RWPE1 (cell line): Measurements from ENCODE around the gene ADCY1.

Experiments used
- CTCF ChIA-PET: fragments of 350-600 bp; sonication (Branson Sonifier 250); formaldehyde crosslinking; extraction: SDS; loops from one replicate; lab custom pipeline; 2021; lab: Yijun Ruan, JAX
- POLR2A ChIA-PET: fragments of 400-600 bp; formaldehyde crosslinking; extraction: SDS; loops from one replicate; lab custom pipeline; 2020; ENCODE audit warnings: antibody characterized with exemption; ENCODE audit not compliant: low non-redundant PET; lab: Yijun Ruan, JAX
- DNase-seq: peaks from one replicate; pipeline ENCODE4 v3.0.0; 2012; ENCODE audit warnings: low spot score
- H3K27ac ChIP-seq: fragments of 450-650 bp; 2 replicates; pipeline ENCODE4 v1.5.1; 2017
- TF ChIP-seq, protein P1 (sequence below): fragments of 450-650 bp; conservative IDR thresholded peaks from 2 replicates; pipeline ENCODE4 v1.5.1; 2017; ENCODE audit warnings: low read depth, mild to moderate bottlenecking

ADCY1 gene

DNA sequence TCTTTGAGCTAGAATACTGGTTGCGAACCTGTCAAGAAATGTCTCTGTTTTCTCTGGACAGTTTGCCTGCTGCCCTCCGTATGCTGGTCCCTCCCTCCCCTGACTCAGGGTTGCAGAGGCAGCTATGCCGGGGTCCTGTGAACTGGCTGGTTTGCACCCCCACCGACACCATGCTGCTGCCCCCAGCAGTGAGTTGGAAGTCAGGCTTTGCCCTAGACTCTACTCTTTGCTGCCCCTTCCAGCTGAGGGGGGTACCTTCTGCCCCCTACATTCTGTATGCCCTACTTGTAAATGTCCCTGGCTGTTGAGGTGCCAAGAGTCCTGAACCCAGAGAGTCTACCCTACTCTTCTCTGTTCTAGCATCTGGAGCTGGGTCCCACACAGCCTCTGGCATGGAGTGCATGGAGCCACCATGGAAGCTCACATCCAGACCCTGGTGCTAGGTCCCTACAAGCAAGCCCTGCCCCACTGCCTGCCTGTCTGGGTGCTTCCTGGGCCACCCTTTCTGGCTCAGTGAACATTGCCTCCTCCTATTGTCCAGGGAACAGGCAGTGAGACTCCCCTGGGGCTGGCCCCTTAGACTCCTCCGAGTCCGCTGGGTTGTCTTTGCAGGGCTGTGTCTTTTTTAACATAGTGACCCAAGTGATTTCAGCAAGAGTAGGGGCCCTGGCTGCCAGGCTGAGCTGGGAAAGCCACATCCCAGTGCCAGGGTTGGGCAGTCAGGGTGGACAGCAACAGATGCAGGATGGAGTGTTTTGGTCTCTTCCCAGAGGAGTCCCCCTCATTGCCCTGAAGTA is 138.9 kb downstream of the ADCY1 start:
- TF ChIP-seq, protein P1, sequence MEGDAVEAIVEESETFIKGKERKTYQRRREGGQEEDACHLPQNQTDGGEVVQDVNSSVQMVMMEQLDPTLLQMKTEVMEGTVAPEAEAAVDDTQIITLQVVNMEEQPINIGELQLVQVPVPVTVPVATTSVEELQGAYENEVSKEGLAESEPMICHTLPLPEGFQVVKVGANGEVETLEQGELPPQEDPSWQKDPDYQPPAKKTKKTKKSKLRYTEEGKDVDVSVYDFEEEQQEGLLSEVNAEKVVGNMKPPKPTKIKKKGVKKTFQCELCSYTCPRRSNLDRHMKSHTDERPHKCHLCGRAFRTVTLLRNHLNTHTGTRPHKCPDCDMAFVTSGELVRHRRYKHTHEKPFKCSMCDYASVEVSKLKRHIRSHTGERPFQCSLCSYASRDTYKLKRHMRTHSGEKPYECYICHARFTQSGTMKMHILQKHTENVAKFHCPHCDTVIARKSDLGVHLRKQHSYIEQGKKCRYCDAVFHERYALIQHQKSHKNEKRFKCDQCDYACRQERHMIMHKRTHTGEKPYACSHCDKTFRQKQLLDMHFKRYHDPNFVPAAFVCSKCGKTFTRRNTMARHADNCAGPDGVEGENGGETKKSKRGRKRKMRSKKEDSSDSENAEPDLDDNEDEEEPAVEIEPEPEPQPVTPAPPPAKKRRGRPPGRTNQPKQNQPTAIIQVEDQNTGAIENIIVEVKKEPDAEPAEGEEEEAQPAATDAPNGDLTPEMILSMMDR = no peak
- POLR2A ChIA-PET = no interaction called here
- no peak overlapping the region for H3K27ac ChIP-seq
- no peak for DNase-seq
- CTCF ChIA-PET = no interaction called here

DNA sequence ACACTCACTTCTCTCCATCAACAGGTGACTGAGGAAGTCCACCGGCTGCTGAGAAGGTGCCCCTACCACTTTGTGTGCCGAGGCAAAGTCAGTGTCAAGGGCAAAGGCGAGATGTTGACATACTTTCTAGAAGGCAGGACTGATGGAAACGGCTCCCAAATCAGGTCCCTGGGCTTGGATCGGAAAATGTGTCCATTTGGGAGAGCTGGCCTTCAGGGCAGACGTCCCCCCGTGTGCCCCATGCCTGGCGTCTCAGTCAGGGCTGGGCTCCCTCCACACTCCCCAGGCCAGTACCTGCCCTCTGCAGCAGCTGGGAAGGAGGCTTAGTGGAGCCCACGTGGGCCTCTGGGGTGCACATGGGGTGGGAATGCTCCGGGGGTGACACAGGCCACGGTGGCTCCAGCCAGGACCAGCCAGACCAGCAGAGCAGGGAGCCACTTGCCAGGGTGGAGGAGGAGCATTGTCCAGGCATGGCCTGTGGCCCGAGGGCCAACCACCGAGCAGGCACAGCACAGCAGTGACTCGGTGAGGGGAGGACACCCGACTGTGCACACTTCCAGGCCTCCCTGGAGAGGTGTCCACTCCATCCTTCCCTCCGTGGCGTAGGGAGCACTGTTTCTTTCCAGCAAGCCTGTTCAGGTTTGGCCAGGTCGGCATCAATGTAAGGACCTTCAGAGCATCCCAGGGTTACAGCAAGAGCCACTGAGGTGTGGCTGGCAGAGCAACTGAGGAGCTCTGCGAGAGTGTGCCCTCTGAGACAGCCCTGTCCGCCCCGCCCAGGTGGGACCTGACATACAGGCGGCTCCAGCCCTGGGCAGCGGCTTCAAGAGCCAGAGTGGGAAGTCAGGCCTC is 139.7 kb downstream of the ADCY1 start:
- ChIA-PET CTCF (interaction anchor here (0.5 kb wide), 1 partner anchor 389 kb away, joined by 5 read pairs; no protein-coding TSS in a partner anchor), POLR2A (no interaction called here)
- DNase-seq = no peak
- TF ChIP-seq, protein P1 = no peak
- no peak overlapping the region for H3K27ac ChIP-seq

- CTCF ChIA-PET = interaction anchor here (0.5 kb wide), 1 partner anchor 389 kb away, joined by 5 read pairs; no protein-coding TSS in a partner anchor
- POLR2A ChIA-PET = no interaction called here
- TF ChIP-seq, protein P1 = no peak
- no peak overlapping the region for H3K27ac ChIP-seq
- DNase-seq = no peak
These were observed 140.3 kb downstream of the ADCY1 start for GRCh38 chr7:45714521-45714820.

DNA sequence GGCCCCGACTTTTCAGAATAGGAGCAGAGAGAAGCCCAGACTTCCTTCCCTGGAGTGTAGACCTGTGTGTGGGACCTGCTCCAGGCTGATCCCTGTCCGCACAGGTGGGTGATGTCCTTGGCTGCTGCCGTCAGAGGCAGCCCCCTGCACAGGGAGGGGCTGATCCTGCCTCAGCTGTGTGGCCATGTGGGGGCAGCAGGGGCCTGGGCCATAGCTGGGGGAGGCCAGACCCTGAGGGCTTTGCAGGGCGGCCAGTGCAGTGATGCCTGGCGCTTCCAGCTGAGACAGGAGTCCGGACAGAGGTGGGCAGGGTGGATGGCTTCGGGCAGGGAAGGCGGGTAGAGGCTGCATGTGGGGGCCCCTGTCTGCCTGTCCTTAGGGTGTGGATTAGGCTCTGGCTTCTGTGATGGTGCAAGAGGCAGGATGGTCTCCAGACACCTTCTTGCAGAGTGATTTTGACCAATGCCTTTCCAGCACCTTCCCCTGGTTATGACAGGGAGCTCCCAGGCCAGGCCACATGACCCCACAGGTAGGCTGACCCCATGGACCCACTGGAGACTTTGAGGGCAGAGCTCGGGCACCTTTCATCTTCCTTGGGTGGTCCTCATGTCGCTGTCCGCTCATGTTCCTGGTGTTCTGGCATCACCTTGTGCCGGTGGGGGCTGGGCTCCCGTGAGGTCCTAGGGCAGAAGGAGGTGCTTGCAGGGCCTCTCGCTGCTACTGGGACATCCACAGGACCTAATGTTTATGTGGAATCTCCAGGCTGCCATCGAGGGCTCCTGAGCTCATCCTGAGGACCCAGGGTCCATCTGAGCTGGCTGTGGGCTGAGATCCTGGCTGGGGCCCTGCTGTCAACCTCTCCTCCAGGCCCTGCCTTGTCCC is 141.5 kb downstream of the ADCY1 start:
- POLR2A ChIA-PET = no interaction called here
- CTCF ChIA-PET = no interaction called here
- TF ChIP-seq, protein P1 = no peak
- no peak for DNase-seq
- H3K27ac ChIP-seq = no peak overlapping the region

DNA sequence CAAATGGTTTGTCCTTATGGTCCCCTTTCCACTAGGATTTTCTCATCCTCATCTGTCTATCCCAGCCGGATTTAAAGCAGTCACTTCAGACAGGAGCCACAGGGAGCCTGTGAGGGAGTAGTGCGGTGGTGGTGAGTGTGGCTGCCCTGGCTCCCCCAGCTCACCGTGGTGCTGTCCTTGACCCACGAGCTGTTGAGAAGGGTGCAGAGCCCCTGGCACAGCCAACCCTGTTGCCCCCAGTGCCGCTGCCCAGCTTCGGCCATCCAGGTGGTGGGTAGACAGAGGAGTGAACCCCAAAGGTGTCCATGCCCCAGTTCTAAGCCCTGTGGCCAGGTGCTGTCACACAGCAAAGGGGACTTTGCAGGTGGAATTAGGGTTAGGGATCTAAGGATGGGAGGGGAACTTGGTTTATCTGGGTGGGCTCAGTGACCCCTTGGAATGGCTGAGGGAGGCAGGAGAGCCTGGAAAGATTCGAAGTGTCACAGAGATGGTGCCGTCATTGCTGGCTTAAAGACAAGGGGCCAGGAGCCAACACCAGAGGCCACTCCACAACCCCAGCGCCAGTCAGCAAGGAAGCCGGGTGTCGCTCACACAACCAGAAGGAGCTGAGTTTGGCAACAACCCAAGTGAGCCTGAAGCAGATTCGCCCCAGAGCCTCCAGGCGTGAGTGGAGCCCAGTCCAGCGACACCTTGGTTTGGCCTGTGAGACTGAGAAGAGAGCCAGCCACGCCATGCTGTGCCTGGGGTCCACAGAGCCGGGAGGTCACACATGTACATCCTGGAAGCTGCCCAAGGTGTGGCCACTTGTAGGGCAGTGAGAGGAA is 142.4 kb downstream of the ADCY1 start:
- TF ChIP-seq, protein P1 = no peak
- no peak overlapping the region for H3K27ac ChIP-seq
- ChIA-PET CTCF (interaction anchor here (0.5 kb wide), 1 partner anchor 37 kb away, joined by 3 read pairs; no protein-coding TSS in a partner anchor), POLR2A (no interaction called here)
- DNase-seq = no peak
